HepG2 (cell line): ENCODE measurements around the gene EIF3L. TPM values are rescaled to one million over a fixed set of nuclear protein-coding genes. Genes with fewer than 3 reads are reported as not detected.

Source experiments
- KDM5A ChIP-seq: fragments of 200-600 bp; sonication (generic); IDR thresholded peaks from 2 replicates; pipeline ENCODE4 v1.7.0; 2018; ENCODE audit warnings: antibody characterized with exemption, mild to moderate bottlenecking, low read length, borderline replicate concordance
- KLF11 ChIP-seq: IDR thresholded peaks from 2 replicates; pipeline ENCODE4 v1.6.1; 2016; ENCODE audit warnings: missing compliant biosample characterization
- POLR2AphosphoS2 ChIP-seq: IDR thresholded peaks from 2 replicates; pipeline ENCODE4 v1.6.1; 2011; ENCODE audit warnings: low read depth, low read length, improper control_type of control experiment
- PPARG ChIP-seq: conservative IDR thresholded peaks from 2 replicates; pipeline ENCODE4 v1.6.1; 2016; ENCODE audit warnings: missing biosample characterization, missing genetic modification reagents
- RBAK ChIP-seq: sonication (generic); formaldehyde crosslinking; IDR thresholded peaks from 2 replicates; pipeline ENCODE4 v1.5.1; 2020; ENCODE audit warnings: mild to moderate bottlenecking, missing genetic modification reagents
- REL ChIP-seq: sonication (generic); formaldehyde crosslinking; conservative IDR thresholded peaks from 2 replicates; pipeline ENCODE4 v1.8.0; 2022; ENCODE audit warnings: mild to moderate bottlenecking, missing genetic modification reagents, moderate library complexity
- SMARCC2 ChIP-seq: fragments of 450-650 bp; IDR thresholded peaks from 2 replicates; pipeline ENCODE4 v1.6.1; 2017; ENCODE audit warnings: antibody characterized with exemption, mild to moderate bottlenecking
- SP1 ChIP-seq, 2 experiments: fragments of 450-650 bp in 1 of 2; sonication (generic) in 1 of 2; formaldehyde crosslinking in 1 of 2; IDR thresholded peaks; 2 replicates each; pipeline versions ENCODE4 v1.4.0 to v1.6.1; 2016 to 2020; ENCODE audit warnings: missing genetic modification reagents in 1 of 2
- TCF7L2 ChIP-seq: IDR thresholded peaks from 2 replicates; pipeline ENCODE4 v1.6.1; 2011; ENCODE audit warnings: mild to moderate bottlenecking, low read depth, low read length, moderate library complexity
- ZFP41 ChIP-seq: sonication (generic); formaldehyde crosslinking; IDR thresholded peaks from 2 replicates; pipeline ENCODE4 v1.4.0; 2020; ENCODE audit warnings: mild to moderate bottlenecking, missing genetic modification reagents, borderline replicate concordance
- ZNF138 ChIP-seq: sonication (generic); formaldehyde crosslinking; IDR thresholded peaks from 2 replicates; pipeline ENCODE4 v1.5.0; 2020; ENCODE audit warnings: mild to moderate bottlenecking, low read depth, missing genetic modification reagents
- ZNF17 ChIP-seq: sonication (generic); formaldehyde crosslinking; IDR thresholded peaks from 2 replicates; pipeline ENCODE4 v1.5.0; 2020; ENCODE audit warnings: mild to moderate bottlenecking, missing genetic modification reagents
- ZNF782 ChIP-seq: sonication (generic); formaldehyde crosslinking; IDR thresholded peaks from 2 replicates; pipeline ENCODE4 v1.4.0; 2020; ENCODE audit warnings: missing genetic modification reagents, mild to moderate bottlenecking, borderline replicate concordance
- polyA plus RNA-seq, 8 experiments: library from polyadenylated mRNA; depleted of rRNA in 3 of 8; stranded (reverse) in 7 of 8; unstranded in 1 of 8; fragments of >200 nt; fragmentation: Illumina TruSeq in 4 of 8; extraction: Trizol in 4 of 8; gene quantifications; 2 replicates each; pipeline versions ENCODE4 v1.2.1 to v1.2.3, GENCODE V29; 2011 to 2016; ENCODE audit warnings: low read depth in 4 of 8, missing spikeins in 1 of 8, mixed read lengths in 1 of 8; ENCODE audit not compliant: insufficient read depth in 1 of 8
- total RNA-seq, 5 experiments: library from RNA; depleted of rRNA; stranded (reverse); fragments of >200 nt; fragmentation: Illumina TruSeq; extraction: Trizol; gene quantifications; 2 replicates each; pipeline ENCODE4 v1.2.3, GENCODE V29; 2016; ENCODE audit warnings: low read depth in 1 of 5
- TF ChIP-seq, protein P1 (sequence below): sonication (generic); formaldehyde crosslinking; IDR thresholded peaks from 2 replicates; pipeline ENCODE4 v1.4.0; 2020; ENCODE audit warnings: missing genetic modification reagents
- TF ChIP-seq, protein P2 (sequence below): fragments of 450-650 bp; IDR thresholded peaks from 2 replicates; pipeline ENCODE4 v1.6.1; 2017; ENCODE audit warnings: mild to moderate bottlenecking
- TF ChIP-seq, protein P3 (sequence below): sonication (generic); formaldehyde crosslinking; IDR thresholded peaks from 2 replicates; pipeline ENCODE4 v1.4.0; 2020; ENCODE audit warnings: mild to moderate bottlenecking, missing genetic modification reagents
- TF ChIP-seq, protein P4 (sequence below): sonication (generic); formaldehyde crosslinking; IDR thresholded peaks from 2 replicates; pipeline ENCODE4 v1.5.0; 2020; ENCODE audit warnings: mild to moderate bottlenecking, missing genetic modification reagents, borderline replicate concordance

EIF3L gene
- total and polyA plus RNA-seq, 2 of the 13 experiments (the other 11 are each of a cell fraction or from before 2014, with no cell fraction given): 514 to 793 TPM

DNA sequence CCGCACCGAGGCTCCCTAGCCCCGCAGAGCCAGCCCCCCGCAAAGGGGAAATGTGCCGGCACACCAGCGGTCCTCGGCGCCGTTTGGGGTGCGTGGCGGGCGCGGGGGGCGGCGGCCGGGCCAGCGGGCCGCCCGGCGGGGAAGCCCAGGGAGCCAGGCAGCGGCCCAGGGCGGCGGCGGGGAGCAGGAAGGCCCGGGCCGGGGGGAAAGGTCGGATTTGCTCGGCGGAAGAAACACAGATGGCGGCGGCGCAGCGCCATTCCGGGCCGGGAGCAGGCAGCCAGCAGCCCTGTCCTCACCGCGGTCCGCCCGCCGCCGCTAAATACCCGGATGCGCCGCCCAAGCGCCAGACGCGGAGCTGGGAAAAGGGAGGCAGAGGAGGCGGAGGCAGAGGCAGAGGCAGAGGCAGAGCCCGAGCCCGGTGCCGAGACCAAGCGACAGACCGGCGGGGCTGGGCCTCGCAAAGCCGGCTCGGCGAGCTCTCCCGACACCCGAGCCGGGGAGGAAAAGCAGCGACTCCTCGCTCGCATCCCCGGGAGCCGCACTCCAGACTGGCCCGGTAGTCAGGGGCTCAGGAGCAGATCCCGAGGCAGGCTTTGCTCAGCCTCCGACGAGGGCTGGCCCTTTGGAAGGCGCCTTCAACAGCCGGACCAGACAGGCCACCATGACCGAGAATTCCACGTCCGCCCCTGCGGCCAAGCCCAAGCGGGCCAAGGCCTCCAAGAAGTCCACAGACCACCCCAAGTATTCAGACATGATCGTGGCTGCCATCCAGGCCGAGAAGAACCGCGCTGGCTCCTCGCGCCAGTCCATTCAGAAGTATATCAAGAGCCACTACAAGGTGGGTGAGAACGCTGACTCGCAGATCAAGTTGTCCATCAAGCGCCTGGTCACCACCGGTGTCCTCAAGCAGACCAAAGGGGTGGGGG, 44.1 kb upstream of the EIF3L start (continued):
- TF ChIP-seq, protein P1, sequence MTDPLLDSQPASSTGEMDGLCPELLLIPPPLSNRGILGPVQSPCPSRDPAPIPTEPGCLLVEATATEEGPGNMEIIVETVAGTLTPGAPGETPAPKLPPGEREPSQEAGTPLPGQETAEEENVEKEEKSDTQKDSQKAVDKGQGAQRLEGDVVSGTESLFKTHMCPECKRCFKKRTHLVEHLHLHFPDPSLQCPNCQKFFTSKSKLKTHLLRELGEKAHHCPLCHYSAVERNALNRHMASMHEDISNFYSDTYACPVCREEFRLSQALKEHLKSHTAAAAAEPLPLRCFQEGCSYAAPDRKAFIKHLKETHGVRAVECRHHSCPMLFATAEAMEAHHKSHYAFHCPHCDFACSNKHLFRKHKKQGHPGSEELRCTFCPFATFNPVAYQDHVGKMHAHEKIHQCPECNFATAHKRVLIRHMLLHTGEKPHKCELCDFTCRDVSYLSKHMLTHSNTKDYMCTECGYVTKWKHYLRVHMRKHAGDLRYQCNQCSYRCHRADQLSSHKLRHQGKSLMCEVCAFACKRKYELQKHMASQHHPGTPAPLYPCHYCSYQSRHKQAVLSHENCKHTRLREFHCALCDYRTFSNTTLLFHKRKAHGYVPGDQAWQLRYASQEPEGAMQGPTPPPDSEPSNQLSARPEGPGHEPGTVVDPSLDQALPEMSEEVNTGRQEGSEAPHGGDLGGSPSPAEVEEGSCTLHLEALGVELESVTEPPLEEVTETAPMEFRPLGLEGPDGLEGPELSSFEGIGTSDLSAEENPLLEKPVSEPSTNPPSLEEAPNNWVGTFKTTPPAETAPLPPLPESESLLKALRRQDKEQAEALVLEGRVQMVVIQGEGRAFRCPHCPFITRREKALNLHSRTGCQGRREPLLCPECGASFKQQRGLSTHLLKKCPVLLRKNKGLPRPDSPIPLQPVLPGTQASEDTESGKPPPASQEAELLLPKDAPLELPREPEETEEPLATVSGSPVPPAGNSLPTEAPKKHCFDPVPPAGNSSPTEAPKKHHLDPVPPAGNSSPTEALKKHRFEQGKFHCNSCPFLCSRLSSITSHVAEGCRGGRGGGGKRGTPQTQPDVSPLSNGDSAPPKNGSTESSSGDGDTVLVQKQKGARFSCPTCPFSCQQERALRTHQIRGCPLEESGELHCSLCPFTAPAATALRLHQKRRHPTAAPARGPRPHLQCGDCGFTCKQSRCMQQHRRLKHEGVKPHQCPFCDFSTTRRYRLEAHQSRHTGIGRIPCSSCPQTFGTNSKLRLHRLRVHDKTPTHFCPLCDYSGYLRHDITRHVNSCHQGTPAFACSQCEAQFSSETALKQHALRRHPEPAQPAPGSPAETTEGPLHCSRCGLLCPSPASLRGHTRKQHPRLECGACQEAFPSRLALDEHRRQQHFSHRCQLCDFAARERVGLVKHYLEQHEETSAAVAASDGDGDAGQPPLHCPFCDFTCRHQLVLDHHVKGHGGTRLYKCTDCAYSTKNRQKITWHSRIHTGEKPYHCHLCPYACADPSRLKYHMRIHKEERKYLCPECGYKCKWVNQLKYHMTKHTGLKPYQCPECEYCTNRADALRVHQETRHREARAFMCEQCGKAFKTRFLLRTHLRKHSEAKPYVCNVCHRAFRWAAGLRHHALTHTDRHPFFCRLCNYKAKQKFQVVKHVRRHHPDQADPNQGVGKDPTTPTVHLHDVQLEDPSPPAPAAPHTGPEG (CRISPR knock-in tag): no peak; the same call in 1 of the 2 replicates
- TF ChIP-seq KDM5A (no peak), SMARCC2 (no peak), ZFP41 (CRISPR knock-in tag) (no peak), PPARG (CRISPR knock-in tag) (0 out of 2 replicates have a peak, but pooled peaks have one; percentile 8), SP1 (IDR thresholded peaks at IDR 0.05) (no peak), SP1 (CRISPR knock-in tag; IDR thresholded peaks at IDR 0.05) (peak; percentile 69; the same call in 1 of the 2 replicates), RBAK (no peak), ZNF138 (CRISPR knock-in tag) (no peak), ZNF782 (CRISPR knock-in tag) (peak; percentile 25; the same call in 1 of the 2 replicates), ZNF17 (CRISPR knock-in tag) (no peak), KLF11 (CRISPR knock-in tag) (peak; percentile 87), TCF7L2 (no peak), POLR2AphosphoS2 (peak; percentile 71), REL (CRISPR knock-in tag) (0 out of 2 replicates have a peak, but pooled peaks have one; percentile 53)
- TF ChIP-seq, protein P2, sequence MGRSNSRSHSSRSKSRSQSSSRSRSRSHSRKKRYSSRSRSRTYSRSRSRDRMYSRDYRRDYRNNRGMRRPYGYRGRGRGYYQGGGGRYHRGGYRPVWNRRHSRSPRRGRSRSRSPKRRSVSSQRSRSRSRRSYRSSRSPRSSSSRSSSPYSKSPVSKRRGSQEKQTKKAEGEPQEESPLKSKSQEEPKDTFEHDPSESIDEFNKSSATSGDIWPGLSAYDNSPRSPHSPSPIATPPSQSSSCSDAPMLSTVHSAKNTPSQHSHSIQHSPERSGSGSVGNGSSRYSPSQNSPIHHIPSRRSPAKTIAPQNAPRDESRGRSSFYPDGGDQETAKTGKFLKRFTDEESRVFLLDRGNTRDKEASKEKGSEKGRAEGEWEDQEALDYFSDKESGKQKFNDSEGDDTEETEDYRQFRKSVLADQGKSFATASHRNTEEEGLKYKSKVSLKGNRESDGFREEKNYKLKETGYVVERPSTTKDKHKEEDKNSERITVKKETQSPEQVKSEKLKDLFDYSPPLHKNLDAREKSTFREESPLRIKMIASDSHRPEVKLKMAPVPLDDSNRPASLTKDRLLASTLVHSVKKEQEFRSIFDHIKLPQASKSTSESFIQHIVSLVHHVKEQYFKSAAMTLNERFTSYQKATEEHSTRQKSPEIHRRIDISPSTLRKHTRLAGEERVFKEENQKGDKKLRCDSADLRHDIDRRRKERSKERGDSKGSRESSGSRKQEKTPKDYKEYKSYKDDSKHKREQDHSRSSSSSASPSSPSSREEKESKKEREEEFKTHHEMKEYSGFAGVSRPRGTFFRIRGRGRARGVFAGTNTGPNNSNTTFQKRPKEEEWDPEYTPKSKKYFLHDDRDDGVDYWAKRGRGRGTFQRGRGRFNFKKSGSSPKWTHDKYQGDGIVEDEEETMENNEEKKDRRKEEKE: no peak
- TF ChIP-seq, protein P3, sequence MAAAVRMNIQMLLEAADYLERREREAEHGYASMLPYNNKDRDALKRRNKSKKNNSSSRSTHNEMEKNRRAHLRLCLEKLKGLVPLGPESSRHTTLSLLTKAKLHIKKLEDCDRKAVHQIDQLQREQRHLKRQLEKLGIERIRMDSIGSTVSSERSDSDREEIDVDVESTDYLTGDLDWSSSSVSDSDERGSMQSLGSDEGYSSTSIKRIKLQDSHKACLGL: peak; percentile 71; the same call in 1 of the 2 replicates
- TF ChIP-seq, protein P4, sequence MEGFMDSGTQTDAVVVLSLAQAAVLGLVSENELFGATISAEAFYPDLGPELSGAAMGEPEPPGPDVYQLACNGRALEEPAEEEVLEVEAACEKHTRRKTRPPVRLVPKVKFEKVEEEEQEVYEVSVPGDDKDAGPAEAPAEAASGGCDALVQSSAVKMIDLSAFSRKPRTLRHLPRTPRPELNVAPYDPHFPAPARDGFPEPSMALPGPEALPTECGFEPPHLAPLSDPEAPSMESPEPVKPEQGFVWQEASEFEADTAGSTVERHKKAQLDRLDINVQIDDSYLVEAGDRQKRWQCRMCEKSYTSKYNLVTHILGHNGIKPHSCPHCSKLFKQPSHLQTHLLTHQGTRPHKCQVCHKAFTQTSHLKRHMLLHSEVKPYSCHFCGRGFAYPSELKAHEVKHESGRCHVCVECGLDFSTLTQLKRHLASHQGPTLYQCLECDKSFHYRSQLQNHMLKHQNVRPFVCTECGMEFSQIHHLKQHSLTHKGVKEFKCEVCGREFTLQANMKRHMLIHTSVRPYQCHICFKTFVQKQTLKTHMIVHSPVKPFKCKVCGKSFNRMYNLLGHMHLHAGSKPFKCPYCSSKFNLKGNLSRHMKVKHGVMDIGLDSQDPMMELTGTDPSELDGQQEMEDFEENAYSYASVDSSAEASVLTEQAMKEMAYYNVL (CRISPR knock-in tag): no peak
